Measurements from ENCODE around the gene SIGLEC8. TPM values are rescaled to one million over a fixed set of nuclear protein-coding genes. Genes with fewer than 3 reads are reported as not detected.
A peak's percentile ranks its signal among the peaks of the same experiment; 100 is the strongest.
"Not testable (repeated sequence)": the region's sequence is repeated elsewhere in the genome, so short reads cannot be mapped to it uniquely, and the experiment has no call there.

The SIGLEC8 gene
- total RNA-seq, 6 experiments from 2014 or later = not detected

DNA sequence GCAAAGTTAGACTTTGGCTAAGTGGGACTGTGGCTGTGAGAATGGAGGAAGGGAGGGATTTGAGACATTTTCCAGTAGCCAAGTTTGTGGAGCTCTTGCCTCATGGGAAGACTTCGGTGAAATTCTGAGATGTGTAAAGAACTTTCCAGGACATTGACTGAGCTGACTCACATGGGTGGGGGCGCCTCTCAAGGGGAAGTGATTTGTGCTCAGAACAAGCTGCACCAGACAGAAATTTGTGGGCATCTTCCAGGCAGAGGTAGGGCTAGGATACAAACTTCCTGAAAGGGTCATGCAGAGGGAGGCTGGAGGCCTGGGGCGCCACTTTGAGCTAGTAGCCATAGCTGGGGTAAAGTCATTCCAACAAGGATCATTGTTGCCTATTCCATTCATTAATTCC lies 31.1 kb downstream of the SIGLEC8 start:
- Mint-ChIP-seq H3K4me3 (no peak overlapping the region), H3K27me3 (ENCODE audit: insufficient read depth) (peaks cover 4% of the 10 kb centered on the region), H3K36me3 (ENCODE audit: low read depth) (no peaks in the 10 kb centered on the region), H3K27ac (no peak overlapping the region), H3K9me3 (no peaks in the 10 kb centered on the region; the same call in 1 of the 2 replicates), H3K4me1 (ENCODE audit: low read depth) (no peaks in the 10 kb centered on the region)
- no peak for DNase-seq
- TF ChIP-seq, protein P1, sequence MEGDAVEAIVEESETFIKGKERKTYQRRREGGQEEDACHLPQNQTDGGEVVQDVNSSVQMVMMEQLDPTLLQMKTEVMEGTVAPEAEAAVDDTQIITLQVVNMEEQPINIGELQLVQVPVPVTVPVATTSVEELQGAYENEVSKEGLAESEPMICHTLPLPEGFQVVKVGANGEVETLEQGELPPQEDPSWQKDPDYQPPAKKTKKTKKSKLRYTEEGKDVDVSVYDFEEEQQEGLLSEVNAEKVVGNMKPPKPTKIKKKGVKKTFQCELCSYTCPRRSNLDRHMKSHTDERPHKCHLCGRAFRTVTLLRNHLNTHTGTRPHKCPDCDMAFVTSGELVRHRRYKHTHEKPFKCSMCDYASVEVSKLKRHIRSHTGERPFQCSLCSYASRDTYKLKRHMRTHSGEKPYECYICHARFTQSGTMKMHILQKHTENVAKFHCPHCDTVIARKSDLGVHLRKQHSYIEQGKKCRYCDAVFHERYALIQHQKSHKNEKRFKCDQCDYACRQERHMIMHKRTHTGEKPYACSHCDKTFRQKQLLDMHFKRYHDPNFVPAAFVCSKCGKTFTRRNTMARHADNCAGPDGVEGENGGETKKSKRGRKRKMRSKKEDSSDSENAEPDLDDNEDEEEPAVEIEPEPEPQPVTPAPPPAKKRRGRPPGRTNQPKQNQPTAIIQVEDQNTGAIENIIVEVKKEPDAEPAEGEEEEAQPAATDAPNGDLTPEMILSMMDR (IDR thresholded peaks at IDR 0.05) = no peak

DNA sequence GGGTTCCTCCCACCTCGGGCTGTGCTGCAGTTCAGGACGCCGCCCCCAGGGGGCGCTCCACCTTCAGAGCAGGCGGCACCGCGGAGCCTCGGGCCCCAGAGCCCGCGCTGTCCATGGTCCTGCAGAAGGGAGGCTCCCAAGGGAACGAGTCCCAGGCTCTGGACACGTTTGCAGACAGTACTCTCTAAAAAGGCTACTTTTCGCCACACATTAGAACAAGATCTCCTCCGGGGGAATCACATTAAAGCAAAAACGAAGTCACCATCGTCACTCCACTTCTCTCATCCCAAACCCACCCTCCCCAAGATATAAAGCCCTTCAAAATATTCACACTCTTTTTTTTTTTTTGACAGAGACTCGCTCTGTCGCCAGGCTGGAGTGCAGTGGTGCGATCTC lies 36.2 kb downstream of the SIGLEC8 start:
- DNase-seq = peak; percentile 38
- H3K36me3 Mint-ChIP-seq (ENCODE audit: low read depth) = no peaks in the 10 kb centered on the region

DNA sequence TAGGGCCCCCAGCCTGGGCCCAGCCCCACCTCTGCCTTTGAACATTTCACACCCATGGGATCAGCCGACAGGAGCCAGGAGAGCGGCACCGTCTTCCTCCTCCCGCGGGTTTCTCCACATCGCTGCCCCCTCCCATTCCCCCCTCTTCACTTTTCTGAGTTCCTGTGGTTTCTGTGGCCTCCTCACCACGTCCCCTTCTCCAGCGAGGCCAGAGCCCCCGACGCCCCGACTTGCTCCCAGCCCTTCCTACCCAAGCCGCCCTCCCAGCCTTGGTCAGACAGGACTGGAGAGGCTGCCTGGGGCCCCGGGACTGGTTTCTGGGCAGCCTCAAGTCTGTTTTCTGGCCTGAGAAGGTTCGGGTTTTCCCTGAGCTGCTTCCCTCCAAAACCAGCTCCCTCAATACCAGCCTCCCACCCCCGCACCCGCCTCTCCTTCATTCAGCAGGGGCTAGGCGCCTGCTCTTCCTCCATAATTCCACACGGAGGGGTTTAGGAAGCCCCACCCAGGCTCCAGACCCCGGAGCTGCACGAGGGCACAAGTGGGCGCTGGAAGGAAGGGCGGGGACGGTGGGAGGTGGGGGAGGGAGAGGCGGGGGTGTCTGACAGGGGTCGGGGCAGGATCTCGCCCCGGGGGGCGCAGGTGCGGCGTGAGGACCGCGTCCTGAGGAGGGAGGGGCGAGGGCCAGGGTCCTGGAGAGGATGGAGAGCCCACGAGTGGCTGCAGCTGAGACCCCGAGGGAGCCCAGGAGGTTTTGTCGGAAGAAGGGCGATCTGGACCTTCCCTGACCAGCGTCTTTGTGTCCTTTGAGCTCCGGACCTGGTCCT lies 36.8 kb downstream of the SIGLEC8 start:
- Mint-ChIP-seq H3K4me3 (no peak overlapping the region), H3K9me3 (no peaks in the 10 kb centered on the region; the same call in 1 of the 2 replicates), H3K27me3 (ENCODE audit: insufficient read depth) (peaks cover 4% of the 10 kb centered on the region), H3K4me1 (ENCODE audit: low read depth) (no peaks in the 10 kb centered on the region), H3K27ac (no peak overlapping the region), H3K36me3 (ENCODE audit: low read depth) (no peaks in the 10 kb centered on the region)
- TF ChIP-seq, protein P1 (IDR thresholded peaks at IDR 0.05) = no peak
- DNase-seq = no peak

More for the DNA sequence above, 36.2 kb downstream of the SIGLEC8 start:
- no peak overlapping the region for H3K4me3 Mint-ChIP-seq
- H3K4me1 Mint-ChIP-seq (ENCODE audit: low read depth) = no peaks in the 10 kb centered on the region
- TF ChIP-seq, protein P1 (IDR thresholded peaks at IDR 0.05) = peak; percentile 98
- H3K9me3 Mint-ChIP-seq = no peaks in the 10 kb centered on the region; the same call in 1 of the 2 replicates
- H3K27ac Mint-ChIP-seq = no peak overlapping the region
- peaks cover 4% of the 10 kb centered on the region for H3K27me3 Mint-ChIP-seq (ENCODE audit: insufficient read depth)

DNA sequence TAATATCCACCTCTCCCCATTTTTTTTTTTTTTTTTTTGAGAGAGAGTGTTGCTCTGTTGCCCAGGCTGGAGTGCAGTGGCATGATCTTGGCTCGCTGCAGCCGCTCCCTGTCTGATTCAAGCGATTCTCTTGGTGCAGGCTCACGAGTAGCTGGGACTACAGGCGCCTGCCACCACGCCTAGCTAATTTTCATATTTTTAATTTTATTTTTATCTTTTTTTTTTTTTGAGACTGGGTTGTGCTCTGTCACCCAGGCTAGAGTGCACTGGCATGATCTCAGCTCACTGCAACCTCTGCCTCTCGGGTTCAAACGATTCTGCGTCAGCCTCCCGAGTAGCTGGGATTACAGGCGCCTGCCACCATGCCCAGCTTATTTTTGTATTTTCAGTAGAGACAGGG lies 37.7 kb downstream of the SIGLEC8 start:
- not testable (repeated sequence) for H3K27me3 Mint-ChIP-seq (ENCODE audit: insufficient read depth); H3K27ac Mint-ChIP-seq; H3K36me3 Mint-ChIP-seq (ENCODE audit: low read depth); H3K4me3 Mint-ChIP-seq; DNase-seq; H3K4me1 Mint-ChIP-seq (ENCODE audit: low read depth); H3K9me3 Mint-ChIP-seq

DNA sequence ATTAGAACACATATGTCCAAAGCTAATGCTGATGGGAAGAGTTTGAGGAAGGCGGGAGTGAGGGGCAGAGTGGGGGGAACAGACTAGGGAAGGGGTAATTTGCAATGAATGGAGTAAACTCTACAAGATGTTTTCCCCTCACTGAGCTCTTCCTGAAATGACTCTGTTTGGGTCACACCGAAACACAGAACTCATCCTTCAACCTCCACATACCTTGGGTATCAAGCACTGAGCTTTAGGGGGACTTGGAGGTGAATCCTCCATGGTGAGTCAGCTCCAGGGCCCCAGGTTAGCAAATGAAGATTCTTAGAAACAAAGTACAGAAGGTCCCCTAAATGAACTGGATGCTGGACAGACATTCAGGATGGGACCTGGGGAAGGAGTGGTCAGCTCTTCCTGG lies 39.5 kb downstream of the SIGLEC8 start:
- H3K27ac Mint-ChIP-seq = no peak overlapping the region

DNA sequence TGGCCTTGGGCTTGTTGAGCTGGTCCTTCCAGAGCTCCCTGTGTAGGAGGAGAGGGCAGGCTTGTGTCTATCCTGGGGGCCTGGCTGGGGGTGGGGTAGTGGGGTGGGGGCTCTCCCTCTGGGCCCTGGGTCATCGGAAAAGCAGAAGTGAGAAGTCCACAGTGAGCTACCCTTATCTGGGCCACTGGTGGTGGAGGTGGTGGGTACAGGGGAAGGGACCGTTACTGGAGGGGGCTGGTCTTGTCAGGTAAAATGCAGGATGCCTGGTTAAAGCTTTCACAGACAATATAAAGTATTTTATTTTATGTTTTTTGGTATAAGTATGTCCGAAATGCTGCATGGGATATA lies 40.5 kb downstream of the SIGLEC8 start:
- Mint-ChIP-seq H3K9me3 (no peaks in the 10 kb centered on the region; the same call in 1 of the 2 replicates), H3K27me3 (ENCODE audit: insufficient read depth) (peaks cover 5% of the 10 kb centered on the region), H3K27ac (no peak overlapping the region), H3K4me1 (ENCODE audit: low read depth) (no peaks in the 10 kb centered on the region), H3K4me3 (no peak overlapping the region), H3K36me3 (ENCODE audit: low read depth) (no peaks in the 10 kb centered on the region)
- DNase-seq = no peak
- TF ChIP-seq, protein P1 (IDR thresholded peaks at IDR 0.05) = no peak

More for the DNA sequence above, 39.5 kb downstream of the SIGLEC8 start:
- H3K4me3 Mint-ChIP-seq = no peak overlapping the region
- H3K9me3 Mint-ChIP-seq = no peaks in the 10 kb centered on the region; the same call in 1 of the 2 replicates
- no peaks in the 10 kb centered on the region for H3K4me1 Mint-ChIP-seq (ENCODE audit: low read depth)
- H3K36me3 Mint-ChIP-seq (ENCODE audit: low read depth) = no peaks in the 10 kb centered on the region
- no peak for DNase-seq
- TF ChIP-seq, protein P1 (IDR thresholded peaks at IDR 0.05) = no peak
- peaks cover 4% of the 10 kb centered on the region for H3K27me3 Mint-ChIP-seq (ENCODE audit: insufficient read depth)
